Activated T-helper 17 cell treated with anti-CD3 and anti-CD28 coated beads, Interleukin-2, amount 50 U/mL, for 72 hours (primary cell): ENCODE measurements around the gene PHKG2. TPM values are rescaled to one million over a fixed set of nuclear protein-coding genes. Genes with fewer than 3 reads are reported as not detected.
A peak's percentile ranks its signal among the peaks of the same experiment; 100 is the strongest.

Experiments used
- ATAC-seq: fragments of 150-1000 bp; cut with Tn5 transposase; replicated peaks from 2 replicates; pipeline ENCODE4 v1.10.0; 2021; ENCODE audit warnings: mild to moderate bottlenecking, moderate library complexity
- H3K27ac Mint-ChIP-seq: one replicate; pipeline ENCODE4 v1.8.0; 2022; ENCODE audit warnings: mixed read lengths
- H3K27me3 Mint-ChIP-seq: one replicate; pipeline ENCODE4 v1.8.0; 2022; ENCODE audit warnings: mixed read lengths
- H3K36me3 Mint-ChIP-seq: one replicate; pipeline ENCODE4 v1.8.0; 2022; ENCODE audit warnings: low read depth, mild to moderate bottlenecking, mixed read lengths
- H3K4me1 Mint-ChIP-seq: one replicate; pipeline ENCODE4 v1.8.0; 2022; ENCODE audit warnings: mixed read lengths
- H3K4me3 Mint-ChIP-seq: one replicate; pipeline ENCODE4 v1.8.0; 2022; ENCODE audit warnings: mild to moderate bottlenecking, mixed read lengths
- H3K9me3 Mint-ChIP-seq: one replicate; pipeline ENCODE4 v1.8.0; 2022; ENCODE audit warnings: mixed read lengths
- total RNA-seq, 2 donors: library from RNA; stranded (reverse); gene quantifications; one replicate each; pipeline ENCODE4 v1.2.3, GENCODE V29; 2022

Gene PHKG2
- total RNA-seq, 2 donors from 2014 or later: 30.0 to 43.3 TPM

DNA sequence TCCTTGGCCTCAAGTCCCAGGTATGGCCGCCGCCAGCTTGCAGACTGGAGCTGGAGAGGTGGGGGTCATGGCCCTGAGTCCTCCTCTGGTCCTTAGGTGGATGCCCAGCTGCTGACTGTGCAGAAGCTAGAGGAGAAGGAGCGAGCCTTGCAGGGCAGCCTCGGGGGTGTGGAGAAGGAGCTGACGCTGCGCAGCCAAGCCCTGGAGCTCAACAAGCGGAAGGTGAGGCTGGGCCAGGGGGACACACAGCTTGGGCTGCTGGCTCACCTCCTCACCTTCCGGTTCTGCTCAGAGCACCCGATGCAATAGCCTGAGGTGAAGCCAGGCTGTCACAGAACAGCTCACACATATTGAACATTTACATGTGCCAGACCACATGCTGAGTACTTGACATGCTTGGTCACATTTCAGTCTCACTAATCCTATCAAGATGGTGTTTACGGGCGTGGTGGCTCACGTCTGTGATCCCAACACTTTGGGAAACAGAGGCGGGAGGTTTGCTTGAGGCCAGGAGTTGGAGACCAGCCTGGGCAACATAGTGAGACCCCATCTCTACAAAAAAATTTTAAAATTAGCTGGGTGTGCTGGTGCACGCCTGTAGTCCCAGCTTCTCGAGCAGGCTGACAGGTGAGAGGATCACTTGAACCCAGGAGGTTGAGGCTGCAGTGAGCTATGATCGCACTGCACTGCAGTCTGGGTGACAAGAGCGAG lies 21.3 kb downstream of the PHKG2 start:
- Mint-ChIP-seq H3K36me3 (peaks cover 93% of the 10 kb centered on the region), H3K27ac (no peak overlapping the region), H3K4me3 (no peak overlapping the region), H3K4me1 (peaks cover 9% of the 10 kb centered on the region), H3K9me3 (no peaks in the 10 kb centered on the region), H3K27me3 (no peaks in the 10 kb centered on the region)
- ATAC-seq: no peak

GRCh38 chr16:30771726-30772125 lies 23.5 kb downstream of the PHKG2 start:
- Mint-ChIP-seq H3K9me3 (no peaks in the 10 kb centered on the region), H3K36me3 (peaks cover 76% of the 10 kb centered on the region), H3K27ac (no peak overlapping the region), H3K4me1 (peaks cover 10% of the 10 kb centered on the region), H3K27me3 (no peaks in the 10 kb centered on the region), H3K4me3 (no peak overlapping the region)
- ATAC-seq: no peak

DNA sequence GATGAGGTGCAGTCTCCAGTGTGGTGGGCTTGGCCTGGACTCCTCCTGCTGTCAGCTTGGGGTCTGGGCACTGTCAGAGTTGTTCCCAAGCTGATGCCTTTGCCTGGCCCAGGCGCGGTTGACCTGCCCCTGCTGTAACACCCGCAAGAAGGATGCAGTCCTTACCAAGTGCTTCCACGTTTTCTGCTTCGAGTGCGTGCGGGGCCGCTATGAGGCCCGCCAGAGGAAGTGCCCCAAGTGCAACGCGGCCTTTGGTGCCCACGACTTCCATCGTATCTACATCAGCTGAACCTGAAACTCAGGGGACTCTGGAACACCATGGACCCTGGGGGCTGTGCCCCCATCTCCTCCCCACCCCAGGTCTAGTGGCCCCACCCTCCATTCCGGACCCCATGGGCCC lies 25.6 kb downstream of the PHKG2 start:
- H3K4me3 Mint-ChIP-seq: no peak overlapping the region
- H3K27me3 Mint-ChIP-seq: peaks cover 6% of the 10 kb centered on the region
- no peak overlapping the region for H3K27ac Mint-ChIP-seq
- no peak for ATAC-seq
- H3K4me1 Mint-ChIP-seq: peaks cover 17% of the 10 kb centered on the region
- peaks cover 64% of the 10 kb centered on the region for H3K36me3 Mint-ChIP-seq
- no peaks in the 10 kb centered on the region for H3K9me3 Mint-ChIP-seq

- Mint-ChIP-seq H3K27me3 (peaks cover 6% of the 10 kb centered on the region), H3K4me3 (peak overlapping the region; percentile 76), H3K36me3 (peaks cover 56% of the 10 kb centered on the region), H3K9me3 (no peaks in the 10 kb centered on the region), H3K4me1 (peaks cover 17% of the 10 kb centered on the region), H3K27ac (no peak overlapping the region)
- ATAC-seq: no peak
These were observed 26.3 kb downstream of the PHKG2 start for GRCh38 chr16:30774367-30775130.

- H3K9me3 Mint-ChIP-seq: no peaks in the 10 kb centered on the region
- H3K27ac Mint-ChIP-seq: no peak overlapping the region
- H3K4me1 Mint-ChIP-seq: peaks cover 17% of the 10 kb centered on the region
- peak overlapping the region; percentile 76 for H3K4me3 Mint-ChIP-seq
- H3K36me3 Mint-ChIP-seq: peaks cover 51% of the 10 kb centered on the region
- ATAC-seq: no peak
- peaks cover 6% of the 10 kb centered on the region for H3K27me3 Mint-ChIP-seq
These were observed 26.8 kb downstream of the PHKG2 start for GRCh38 chr16:30775131-30775391.

DNA sequence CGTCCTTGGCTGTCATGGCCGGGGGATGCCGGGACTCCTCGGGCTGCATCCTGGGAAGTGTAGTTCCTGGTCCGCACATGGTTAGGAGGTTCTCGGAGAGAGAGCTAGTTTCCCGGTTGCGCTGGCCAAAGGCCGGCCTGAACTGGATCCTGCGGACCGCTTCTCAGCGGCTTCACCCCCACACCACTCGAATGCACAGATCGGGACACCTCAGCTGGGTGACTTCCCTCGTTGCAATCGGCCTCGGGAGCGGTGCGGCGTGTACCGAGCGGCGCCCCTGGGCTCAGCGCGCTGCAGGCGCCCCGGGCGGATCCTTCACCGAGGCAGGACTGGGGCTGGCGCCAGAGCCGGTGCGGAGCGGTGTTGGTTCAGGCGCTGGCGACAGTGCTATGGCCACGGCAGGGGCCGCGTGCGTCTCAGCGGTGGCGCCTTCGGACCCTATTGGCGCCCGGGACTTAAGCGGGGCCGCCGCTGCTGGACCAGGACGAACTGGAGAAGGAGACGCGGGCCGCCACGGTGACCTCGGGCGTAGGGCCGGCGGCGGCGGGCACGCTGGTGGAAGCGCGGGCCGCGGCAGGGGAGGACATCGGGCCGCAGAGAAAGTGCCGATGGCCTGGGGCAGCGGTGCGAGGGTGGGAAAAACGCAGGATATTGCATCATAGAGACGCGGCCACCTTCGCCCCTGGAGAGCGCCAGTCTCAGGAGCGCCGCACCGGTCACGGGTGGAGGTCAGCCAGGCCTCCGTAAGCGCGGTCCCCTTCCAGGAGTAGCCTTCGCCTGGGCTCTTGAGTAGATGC lies 27.4 kb downstream of the PHKG2 start:
- H3K27ac Mint-ChIP-seq: peak overlapping the region; percentile 28
- ATAC-seq: peak; percentile 73
- H3K27me3 Mint-ChIP-seq: peaks cover 6% of the 10 kb centered on the region

GRCh38 chr16:30777591-30778297 lies 29.5 kb downstream of the PHKG2 start:
- Mint-ChIP-seq H3K36me3 (peaks cover 24% of the 10 kb centered on the region), H3K4me3 (peak overlapping the region; percentile 76), H3K4me1 (peaks cover 13% of the 10 kb centered on the region), H3K27me3 (peaks cover 6% of the 10 kb centered on the region), H3K9me3 (no peaks in the 10 kb centered on the region), H3K27ac (peak overlapping the region; percentile 22)
- ATAC-seq: no peak

More for the DNA sequence above, 27.4 kb downstream of the PHKG2 start:
- Mint-ChIP-seq H3K36me3 (peaks cover 46% of the 10 kb centered on the region), H3K9me3 (no peaks in the 10 kb centered on the region), H3K4me3 (peak overlapping the region; percentile 76), H3K4me1 (peaks cover 17% of the 10 kb centered on the region)

DNA sequence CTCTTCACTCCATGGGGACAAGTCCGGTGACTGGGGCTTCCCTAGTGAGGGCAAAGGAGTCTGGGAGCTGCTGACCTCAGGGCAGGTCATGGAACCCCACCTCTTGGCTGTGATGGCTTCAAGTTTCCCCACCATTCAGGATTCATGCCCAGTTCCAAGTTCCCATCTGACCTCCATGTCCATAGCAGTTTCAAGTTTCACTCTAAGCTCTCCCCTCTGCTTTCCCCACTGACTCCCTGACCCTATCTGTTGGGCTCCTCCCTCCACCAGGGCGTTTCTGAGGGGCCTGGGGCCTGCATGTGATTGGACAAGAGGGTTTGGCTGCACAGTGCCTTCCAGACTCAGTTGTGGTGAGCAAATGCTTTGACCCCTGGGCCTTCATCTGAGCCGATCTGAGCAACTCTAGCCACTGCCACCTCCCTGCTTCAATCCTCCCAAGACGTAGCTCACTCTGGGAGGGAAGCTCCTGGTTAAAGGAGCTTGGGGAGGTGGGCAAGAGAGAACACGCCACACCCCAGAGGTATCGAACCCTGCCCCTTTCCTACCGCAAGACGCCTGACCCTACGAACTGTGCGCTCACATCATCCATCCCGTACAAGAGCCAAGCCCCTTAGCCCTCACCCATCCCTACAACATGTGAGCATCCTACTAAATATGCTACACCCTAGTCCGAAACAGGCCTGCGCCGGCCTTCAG lies 30.5 kb downstream of the PHKG2 start:
- Mint-ChIP-seq H3K27me3 (peaks cover 6% of the 10 kb centered on the region), H3K4me1 (peaks cover 8% of the 10 kb centered on the region), H3K9me3 (no peaks in the 10 kb centered on the region), H3K4me3 (no peak overlapping the region), H3K27ac (no peak overlapping the region), H3K36me3 (peaks cover 17% of the 10 kb centered on the region)
- ATAC-seq: no peak

GRCh38 chr16:30779596-30779995 lies 31.4 kb downstream of the PHKG2 start:
- peaks cover 8% of the 10 kb centered on the region for H3K4me1 Mint-ChIP-seq
- no peaks in the 10 kb centered on the region for H3K9me3 Mint-ChIP-seq
- H3K36me3 Mint-ChIP-seq: peaks cover 13% of the 10 kb centered on the region
- H3K27ac Mint-ChIP-seq: no peak overlapping the region
- H3K27me3 Mint-ChIP-seq: peaks cover 6% of the 10 kb centered on the region
- no peak for ATAC-seq
- H3K4me3 Mint-ChIP-seq: no peak overlapping the region

- peaks cover 8% of the 10 kb centered on the region for H3K4me1 Mint-ChIP-seq
- no peak for ATAC-seq
- H3K27me3 Mint-ChIP-seq: peaks cover 6% of the 10 kb centered on the region
- peaks cover 10% of the 10 kb centered on the region for H3K36me3 Mint-ChIP-seq
- no peak overlapping the region for H3K4me3 Mint-ChIP-seq
- H3K9me3 Mint-ChIP-seq: no peaks in the 10 kb centered on the region
- no peak overlapping the region for H3K27ac Mint-ChIP-seq
These were observed 31.8 kb downstream of the PHKG2 start for GRCh38 chr16:30780021-30780420.

DNA sequence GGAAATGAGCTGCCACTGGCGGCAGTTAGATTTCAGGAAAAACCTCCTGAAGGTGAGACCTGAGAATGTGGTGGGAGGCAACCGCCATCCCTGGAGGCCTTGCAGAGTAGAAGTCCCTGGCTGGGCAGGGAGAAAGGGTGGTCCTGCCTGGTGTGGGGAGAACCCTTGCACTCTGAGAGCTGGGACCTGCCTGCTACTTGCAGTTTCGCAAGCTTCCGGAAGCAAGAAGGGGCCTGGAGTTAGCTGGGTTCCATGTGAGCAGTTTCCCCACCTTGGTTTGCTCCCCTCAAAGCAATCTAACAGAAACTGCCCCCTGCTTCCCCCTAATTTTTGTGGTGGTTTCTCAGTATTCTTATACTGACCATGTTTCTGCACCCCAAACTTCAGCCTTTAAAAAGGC lies 32.3 kb downstream of the PHKG2 start:
- peaks cover 10% of the 10 kb centered on the region for H3K36me3 Mint-ChIP-seq
- no peak overlapping the region for H3K4me3 Mint-ChIP-seq
- peaks cover 8% of the 10 kb centered on the region for H3K4me1 Mint-ChIP-seq
- H3K27me3 Mint-ChIP-seq: peaks cover 6% of the 10 kb centered on the region
- H3K9me3 Mint-ChIP-seq: no peaks in the 10 kb centered on the region
- no peak overlapping the region for H3K27ac Mint-ChIP-seq
- ATAC-seq: no peak

GRCh38 chr16:30782486-30783279 lies 34.5 kb downstream of the PHKG2 start:
- Mint-ChIP-seq H3K27ac (no peak overlapping the region), H3K4me1 (no peaks in the 10 kb centered on the region), H3K4me3 (no peak overlapping the region), H3K36me3 (no peaks in the 10 kb centered on the region), H3K9me3 (no peaks in the 10 kb centered on the region), H3K27me3 (no peaks in the 10 kb centered on the region)
- ATAC-seq: no peak
